Body of pancreas (tissue), 4 donors: Measurements from ENCODE around the gene COA5. TPM values are rescaled to one million over a fixed set of nuclear protein-coding genes. Genes with fewer than 3 reads are reported as not detected.

ENCODE experiments used
- ATAC-seq: fragments of 150-250 bp; one replicate; pipeline ENCODE4 v1.9.1; 2016
- DNase-seq, 4 donors: peaks; one replicate each; pipeline ENCODE4 v3.0.0-alpha.2; 2019
- H3K27ac ChIP-seq, 4 donors: fragments of 200-600 bp; sonication (generic); 1 replicate in 3 of 4; 2 replicates in 1 of 4; pipeline versions ENCODE4 v1.5.1 to v1.6.1; 2016 to 2019; ENCODE audit warnings: mild to moderate bottlenecking in 1 of 4, mixed read lengths in 1 of 4, moderate library complexity in 1 of 4
- H3K27me3 ChIP-seq, 2 donors: fragments of 200-600 bp; sonication (generic); one replicate each; pipeline ENCODE4 v1.6.0; 2016; ENCODE audit warnings: mild to moderate bottlenecking in 1 of 2
- H3K36me3 ChIP-seq, 2 donors: fragments of 200-600 bp; sonication (generic); replicated peaks in 1 of 2; 2 replicates each; pipeline ENCODE4 v1.5.1; 2016; ENCODE audit warnings: low read depth in 2 of 2; ENCODE audit not compliant: insufficient read depth in 1 of 2
- H3K4me1 ChIP-seq: fragments of 200-600 bp; sonication (generic); one replicate; pipeline ENCODE4 v1.6.0; 2016
- H3K4me3 ChIP-seq, 2 donors: fragments of 200-600 bp; sonication (generic); 1 replicate in 1 of 2; 2 replicates in 1 of 2; pipeline ENCODE4 v1.5.1; 2016 to 2019
- H3K9me3 ChIP-seq, 3 donors: fragments of 200-600 bp; sonication (generic); 1 replicate in 2 of 3; 2 replicates in 1 of 3; pipeline ENCODE4 v1.5.1; 2016
- CTCF ChIP-seq, 7 experiments: fragments of 450-650 bp in 4 of 7; fragments of 200-600 bp in 3 of 7; sonication (generic) in 3 of 7; IDR thresholded peaks; one replicate each; pipeline ENCODE4 v1.5.1; 2016 to 2019; ENCODE audit warnings: antibody characterized with exemption in 7 of 7
- POLR2A ChIP-seq, 3 donors: fragments of 450-650 bp; IDR thresholded peaks; one replicate each; pipeline ENCODE4 v1.6.1; 2016; ENCODE audit warnings: antibody characterized with exemption in 3 of 3, mild to moderate bottlenecking in 2 of 3
- WGBS, 2 donors: methylation state at CpG; one replicate each; pipeline ENCODE4 v1.1.5; 2017; 5-methylcytosine and 5-hydroxymethylcytosine counted together
- intact Hi-C: fragments of 100-400 bp; cut with DNase I; formaldehyde crosslinking; loops from one replicate; pipeline ENCODE4 v1.15.1; 2023
- total RNA-seq, 2 donors: library from RNA; depleted of rRNA; stranded (reverse); fragments of >200 nt; gene quantifications; one replicate each; pipeline ENCODE4 v1.1.0, GENCODE V29; 2016

The COA5 gene, protein sequence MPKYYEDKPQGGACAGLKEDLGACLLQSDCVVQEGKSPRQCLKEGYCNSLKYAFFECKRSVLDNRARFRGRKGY
- 10 to 100 TPM; 20.1 to 39.2 TPM for total RNA-seq

GRCh38 chr2:98608116-98608961 is at the start of gene COA5, which contains the start of gene UNC50:
COA5 (minus strand) TSS chr2:98608512; CDS start chr2:98608405, 107 bp downstream.
UNC50 (plus strand) TSS chr2:98608589; CDS start chr2:98609760, 1,171 bp downstream.
- no peaks in the 10 kb centered on the region for H3K27me3 ChIP-seq
- WGBS, 2 donors, result 0% methylated on average over 20 to 82 of the region's 93 CpGs
- peak; percentile 87 to 89 (median 88) for DNase-seq
- peak within 1 kb of the TSS; percentile 91 to 98 (median 94) for H3K27ac ChIP-seq
- intact Hi-C loops, result no loop called here
- peak; percentile 96 for ATAC-seq
- H3K4me1 ChIP-seq, result peaks cover 40% of the 10 kb centered on the region
- peak within 1 kb of the TSS; percentile 71 to 83 for H3K4me3 ChIP-seq
- H3K9me3 ChIP-seq, result no peaks in the 10 kb centered on the region
- H3K36me3 ChIP-seq, result peaks cover 0 to 3% of the 10 kb centered on the region in 2 donors
- TF ChIP-seq CTCF (IDR thresholded peaks at IDR 0.05) (peak in 2 of 7 experiments; percentile 16 to 17), POLR2A (IDR thresholded peaks at IDR 0.05) (peak; percentile 83 to 93 (median 92))

DNA sequence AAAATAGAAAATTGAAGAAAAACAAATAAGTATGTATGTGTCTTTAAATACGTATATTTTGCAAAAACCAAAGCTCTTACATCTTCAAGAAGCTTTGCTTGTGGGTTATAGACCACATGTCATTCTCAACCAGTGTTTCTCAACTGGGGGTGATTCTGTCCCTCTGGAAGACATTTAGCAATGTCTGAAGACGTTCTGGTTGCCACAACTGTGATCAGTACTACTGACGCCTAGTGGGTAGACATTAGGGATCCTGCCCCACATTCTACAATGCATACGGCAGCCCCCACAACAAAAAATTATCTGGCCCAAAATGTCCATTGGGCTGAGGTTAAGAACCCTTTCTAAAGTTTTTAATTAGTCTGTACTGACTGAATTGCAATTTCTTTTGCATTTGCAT is 48.5 kb upstream of the COA5 start:
- 75 to 79% methylated on average over 4 of the region's 4 CpGs for WGBS, 2 donors
- TF ChIP-seq POLR2A (IDR thresholded peaks at IDR 0.05) (no peak), CTCF (IDR thresholded peaks at IDR 0.05) (no peak)
- intact Hi-C loops, result no loop called here
- Histone ChIP-seq H3K27me3 (no peaks in the 10 kb centered on the region), H3K36me3 (peaks cover 0 to 2% of the 10 kb centered on the region in 2 donors), H3K4me3 (no peak overlapping the region), H3K9me3 (no peaks in the 10 kb centered on the region), H3K4me1 (peaks cover 7% of the 10 kb centered on the region), H3K27ac (no peak overlapping the region)
- DNase-seq, result no peak
- no peak for ATAC-seq

DNA sequence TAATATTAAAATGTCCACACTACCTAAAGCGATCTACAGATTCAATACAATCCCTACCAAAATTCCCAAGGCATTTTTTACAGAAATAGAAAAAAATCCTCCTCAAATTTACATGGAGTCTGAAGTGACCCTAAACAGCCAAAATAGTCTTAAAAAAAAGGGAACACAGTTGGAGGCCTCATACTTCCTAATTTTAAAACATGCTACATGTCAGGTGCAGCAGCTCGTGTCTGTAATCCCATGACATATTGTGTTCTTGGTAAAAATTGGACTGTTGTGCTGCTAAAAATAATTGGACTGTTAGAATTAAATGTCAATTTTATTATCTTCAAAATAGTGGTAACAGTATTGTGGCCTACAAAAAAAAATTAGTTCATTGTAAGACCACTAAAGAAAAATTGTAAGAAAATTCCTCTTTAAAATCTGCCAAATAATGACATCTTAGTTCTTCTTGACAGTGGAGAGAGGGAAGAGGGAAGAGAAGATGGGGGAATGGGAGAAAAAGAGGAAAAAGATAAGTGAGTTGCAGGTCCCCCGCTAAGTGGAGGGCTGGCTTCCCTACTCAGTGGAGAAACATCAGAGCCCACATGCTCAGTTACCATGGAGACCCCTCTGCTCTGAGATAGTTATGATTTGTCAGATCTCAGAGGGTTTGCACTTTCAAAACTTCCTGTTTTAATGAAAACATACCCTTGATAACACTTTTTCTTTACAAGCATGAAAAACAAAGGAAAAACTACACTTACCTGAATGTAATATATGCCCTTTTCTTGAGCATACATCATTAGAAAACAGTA is 46.6 kb upstream of the COA5 start:
- ATAC-seq, result no peak
- Histone ChIP-seq H3K4me3 (no peak overlapping the region), H3K36me3 (peaks cover 0 to 2% of the 10 kb centered on the region in 2 donors), H3K4me1 (peaks cover 8% of the 10 kb centered on the region), H3K9me3 (no peaks in the 10 kb centered on the region), H3K27ac (no peak overlapping the region), H3K27me3 (no peaks in the 10 kb centered on the region)
- intact Hi-C loops, result no loop called here
- 88 to 93% methylated on average over 3 of the region's 3 CpGs for whole genome bisulfite sequencing, 2 donors
- TF ChIP-seq CTCF (IDR thresholded peaks at IDR 0.05) (no peak), POLR2A (IDR thresholded peaks at IDR 0.05) (no peak)
- DNase-seq, result no peak

DNA sequence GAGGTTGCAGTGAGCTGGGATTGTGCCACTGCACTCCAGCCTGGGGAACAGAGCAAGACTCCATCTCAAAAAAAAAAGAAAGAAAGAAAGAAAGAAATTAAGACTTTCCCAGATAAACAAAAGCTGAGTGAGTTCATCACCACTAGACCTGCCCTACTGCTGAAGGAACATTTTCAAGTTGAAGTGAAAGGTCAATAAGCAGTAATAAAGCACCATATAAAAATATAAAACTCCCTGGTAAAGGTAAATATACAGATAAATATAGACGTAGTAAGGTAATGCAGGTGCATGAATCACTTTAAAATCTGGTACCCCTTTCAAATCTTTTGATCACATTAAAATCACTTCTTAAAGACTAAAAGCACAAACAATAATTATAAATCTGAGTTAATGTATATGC is 42.7 kb upstream of the COA5 start:
- H3K4me1 ChIP-seq, result peaks cover 16% of the 10 kb centered on the region
- intact Hi-C loops, result loop anchor here (2.0 kb wide), 1 partner anchor 186 kb away; no protein-coding TSS in a partner anchor
- peaks cover 0 to 2% of the 10 kb centered on the region in 2 donors for H3K36me3 ChIP-seq
- no peak overlapping the region for H3K27ac ChIP-seq
- TF ChIP-seq CTCF (IDR thresholded peaks at IDR 0.05) (no peak), POLR2A (IDR thresholded peaks at IDR 0.05) (no peak)
- 58 to 68% methylated on average over 1 of the region's 1 CpG for WGBS, 2 donors
- no peaks in the 10 kb centered on the region for H3K9me3 ChIP-seq
- no peak for ATAC-seq
- DNase-seq, result no peak
- H3K4me3 ChIP-seq, result no peak overlapping the region
- no peaks in the 10 kb centered on the region for H3K27me3 ChIP-seq
